ENCODE measurements around the gene TBC1D10A. TPM values are rescaled to one million over a fixed set of nuclear protein-coding genes. Genes with fewer than 3 reads are reported as not detected.

TBC1D10A gene
- total RNA-seq, 2 donors from 2014 or later = 46.1 to 51.2 TPM

GRCh38 chr22:30357236-30357570 is 30.5 kb upstream of the TBC1D10A start:
- Histone ChIP-seq H3K9me3 (no peaks in the 10 kb centered on the region), H3K4me3 (peak overlapping the region; percentile 58 to 68), H3K27ac (peak overlapping the region; percentile 93), H3K4me1 (replicated peaks) (peaks cover 10% of the 10 kb centered on the region), H3K36me3 (peaks cover 0 to 8% of the 10 kb centered on the region in 2 donors), H3K27me3 (replicated peaks; ENCODE audit: insufficient read depth) (no peaks in the 10 kb centered on the region)
- TF ChIP-seq POLR2A (IDR thresholded peaks at IDR 0.05) (no peak), POLR2AphosphoS5 (IDR thresholded peaks at IDR 0.05) (no peak)
- TF ChIP-seq, protein P1, sequence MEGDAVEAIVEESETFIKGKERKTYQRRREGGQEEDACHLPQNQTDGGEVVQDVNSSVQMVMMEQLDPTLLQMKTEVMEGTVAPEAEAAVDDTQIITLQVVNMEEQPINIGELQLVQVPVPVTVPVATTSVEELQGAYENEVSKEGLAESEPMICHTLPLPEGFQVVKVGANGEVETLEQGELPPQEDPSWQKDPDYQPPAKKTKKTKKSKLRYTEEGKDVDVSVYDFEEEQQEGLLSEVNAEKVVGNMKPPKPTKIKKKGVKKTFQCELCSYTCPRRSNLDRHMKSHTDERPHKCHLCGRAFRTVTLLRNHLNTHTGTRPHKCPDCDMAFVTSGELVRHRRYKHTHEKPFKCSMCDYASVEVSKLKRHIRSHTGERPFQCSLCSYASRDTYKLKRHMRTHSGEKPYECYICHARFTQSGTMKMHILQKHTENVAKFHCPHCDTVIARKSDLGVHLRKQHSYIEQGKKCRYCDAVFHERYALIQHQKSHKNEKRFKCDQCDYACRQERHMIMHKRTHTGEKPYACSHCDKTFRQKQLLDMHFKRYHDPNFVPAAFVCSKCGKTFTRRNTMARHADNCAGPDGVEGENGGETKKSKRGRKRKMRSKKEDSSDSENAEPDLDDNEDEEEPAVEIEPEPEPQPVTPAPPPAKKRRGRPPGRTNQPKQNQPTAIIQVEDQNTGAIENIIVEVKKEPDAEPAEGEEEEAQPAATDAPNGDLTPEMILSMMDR (IDR thresholded peaks at IDR 0.05) = no peak
- 2% methylated on average over 9 of the region's 9 CpGs for WGBS
- intact Hi-C loops (cut with DNase I) = loop anchor here (2.0 kb wide), 2 partner anchors 30 to 68 kb away; partner anchors contain the start of genes CASTOR1 and RNF215
- DNase-seq (ENCODE audit: low spot score) = no peak

GRCh38 chr22:30356449-30357235 is 29.9 kb upstream of the TBC1D10A start, which contains the start of the genes CCDC157 and SF3A1:
TSS of gene CCDC157 (plus strand) at chr22:30357007. CDS start at chr22:30366001, 8,994 bp downstream.
TSS of gene SF3A1 (minus strand) at chr22:30356894. CDS start at chr22:30356792, 102 bp downstream.
- H3K27me3 ChIP-seq (replicated peaks; ENCODE audit: insufficient read depth) = no peaks in the 10 kb centered on the region
- DNase-seq (ENCODE audit: low spot score) = peak; percentile 85
- peaks cover 0 to 14% of the 10 kb centered on the region in 2 donors for H3K36me3 ChIP-seq
- no peaks in the 10 kb centered on the region for H3K9me3 ChIP-seq
- peaks cover 10% of the 10 kb centered on the region for H3K4me1 ChIP-seq (replicated peaks)
- H3K4me3 ChIP-seq = peak within 1 kb of the TSS; percentile 58 to 68
- under 1% methylated on average over 80 of the region's 91 CpGs for WGBS
- TF ChIP-seq, protein P1 (IDR thresholded peaks at IDR 0.05) = peak in 2 of 4 experiments; percentile 29
- TF ChIP-seq POLR2AphosphoS5 (IDR thresholded peaks at IDR 0.05) (peak; percentile 92), POLR2A (IDR thresholded peaks at IDR 0.05) (peak; percentile 85)
- peak within 1 kb of the TSS; percentile 93 for H3K27ac ChIP-seq
- intact Hi-C loops (cut with DNase I) = loop anchor here (2.0 kb wide), 2 partner anchors 30 to 68 kb away; partner anchors contain the start of genes CASTOR1 and RNF215

GRCh38 chr22:30354644-30355043 is 27.9 kb upstream of the TBC1D10A start:
- WGBS = 57% methylated on average over 5 of the region's 5 CpGs
- H3K4me1 ChIP-seq (replicated peaks) = peaks cover 10% of the 10 kb centered on the region
- H3K4me3 ChIP-seq = no peak overlapping the region
- no peak overlapping the region for H3K27ac ChIP-seq
- no peak for TF ChIP-seq POLR2A (IDR thresholded peaks at IDR 0.05)
- no peak for TF ChIP-seq POLR2AphosphoS5 (IDR thresholded peaks at IDR 0.05)
- TF ChIP-seq, protein P1 (IDR thresholded peaks at IDR 0.05) = no peak
- intact Hi-C loops (cut with DNase I) = loop anchor here (2.0 kb wide), 1 partner anchor 26 kb away; no protein-coding TSS in a partner anchor
- DNase-seq (ENCODE audit: low spot score) = no peak
- H3K27me3 ChIP-seq (replicated peaks; ENCODE audit: insufficient read depth) = no peaks in the 10 kb centered on the region
- peaks cover 0 to 14% of the 10 kb centered on the region in 2 donors for H3K36me3 ChIP-seq
- no peaks in the 10 kb centered on the region for H3K9me3 ChIP-seq

GRCh38 chr22:30351226-30351625 is 24.5 kb upstream of the TBC1D10A start:
- no peaks in the 10 kb centered on the region for H3K9me3 ChIP-seq
- H3K27me3 ChIP-seq (replicated peaks; ENCODE audit: insufficient read depth) = no peaks in the 10 kb centered on the region
- peaks cover 10% of the 10 kb centered on the region for H3K4me1 ChIP-seq (replicated peaks)
- DNase-seq (ENCODE audit: low spot score) = no peak
- peaks cover 1 to 16% of the 10 kb centered on the region in 2 donors for H3K36me3 ChIP-seq
- no peak for TF ChIP-seq POLR2AphosphoS5 (IDR thresholded peaks at IDR 0.05)
- 81% methylated on average over 3 of the region's 3 CpGs for WGBS
- no peak overlapping the region for H3K4me3 ChIP-seq
- H3K27ac ChIP-seq = no peak overlapping the region
- intact Hi-C loops (cut with DNase I) = no loop called here

- Histone ChIP-seq H3K27ac (no peak overlapping the region), H3K4me3 (no peak overlapping the region), H3K36me3 (peaks cover 19 to 40% of the 10 kb centered on the region in 2 donors), H3K9me3 (no peaks in the 10 kb centered on the region), H3K27me3 (replicated peaks; ENCODE audit: insufficient read depth) (no peaks in the 10 kb centered on the region), H3K4me1 (replicated peaks) (no peaks in the 10 kb centered on the region)
- TF ChIP-seq, protein P1 (IDR thresholded peaks at IDR 0.05) = no peak
- no peak for TF ChIP-seq POLR2AphosphoS5 (IDR thresholded peaks at IDR 0.05)
- TF ChIP-seq POLR2A (IDR thresholded peaks at IDR 0.05) = no peak
- WGBS = 71% methylated on average over 4 of the region's 4 CpGs
- intact Hi-C loops (cut with DNase I) = no loop called here
- DNase-seq (ENCODE audit: low spot score) = no peak
Measured at GRCh38 chr22:30348809-30349208, 22.1 kb upstream of the TBC1D10A start.

Measured in prostate gland (tissue), 2 donors.